ENCODE data around the gene TMEM121.

TMEM121 gene

GRCh38 chr14:105492031-105492970 is 34.1 kb upstream of the TMEM121 start:
- peak overlapping the region; percentile 89 for H3K4me3 ChIP-seq (ENCODE audit: low read length)
- peaks cover 11% of the 10 kb centered on the region for H4K20me1 ChIP-seq (ENCODE audit: insufficient read depth, low read length)
- H3K4me2 ChIP-seq (ENCODE audit: low read length), result peak overlapping the region; percentile 89

DNA sequence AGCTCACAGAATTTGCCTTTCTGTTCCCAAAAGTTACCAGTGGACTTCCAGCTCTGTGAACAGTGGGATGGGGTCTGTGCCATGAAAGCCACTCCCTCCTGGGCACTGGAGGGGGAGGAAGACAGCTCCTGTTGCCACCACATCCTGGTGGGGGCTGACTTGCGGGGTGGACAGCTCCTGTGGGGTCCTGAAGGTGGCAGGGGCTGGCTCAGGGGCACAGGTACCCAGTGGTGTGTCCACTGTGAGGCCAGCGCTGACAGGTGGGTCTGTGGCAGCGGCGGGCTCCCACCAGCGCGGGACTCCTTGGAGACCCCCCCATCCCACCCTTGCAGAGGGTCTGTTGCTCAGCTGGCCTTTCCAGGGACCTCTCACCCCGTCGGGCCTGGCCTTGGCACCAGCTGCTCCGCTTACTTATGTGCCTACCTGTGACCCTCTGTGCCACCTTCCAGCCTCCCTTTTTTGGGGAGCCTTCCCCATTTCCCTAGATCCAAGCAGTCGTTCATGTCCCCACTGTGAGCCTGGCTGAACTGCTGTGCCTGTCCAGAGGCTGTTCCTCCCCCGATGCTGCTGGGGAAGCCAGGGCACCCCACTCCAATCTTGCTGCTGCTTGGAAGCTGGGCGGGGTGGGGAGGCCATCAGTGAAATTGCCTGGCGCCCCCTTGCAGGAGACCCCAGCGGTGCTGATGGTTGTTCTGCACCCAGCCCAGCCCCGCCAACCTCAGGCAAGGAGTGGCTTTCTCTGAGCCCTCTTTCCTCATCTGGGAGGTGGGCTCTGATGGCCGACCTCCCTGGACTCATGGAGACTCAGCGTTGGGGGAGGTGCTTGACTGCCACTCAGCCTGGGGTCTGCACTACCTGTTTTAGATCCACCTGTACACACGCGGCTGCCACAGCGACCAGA is 33.2 kb upstream of the TMEM121 start:
- no peak for TF ChIP-seq EZH2phosphoT487 (IDR thresholded peaks at IDR 0.05; ENCODE audit: low read depth)
- TF ChIP-seq, protein P1, sequence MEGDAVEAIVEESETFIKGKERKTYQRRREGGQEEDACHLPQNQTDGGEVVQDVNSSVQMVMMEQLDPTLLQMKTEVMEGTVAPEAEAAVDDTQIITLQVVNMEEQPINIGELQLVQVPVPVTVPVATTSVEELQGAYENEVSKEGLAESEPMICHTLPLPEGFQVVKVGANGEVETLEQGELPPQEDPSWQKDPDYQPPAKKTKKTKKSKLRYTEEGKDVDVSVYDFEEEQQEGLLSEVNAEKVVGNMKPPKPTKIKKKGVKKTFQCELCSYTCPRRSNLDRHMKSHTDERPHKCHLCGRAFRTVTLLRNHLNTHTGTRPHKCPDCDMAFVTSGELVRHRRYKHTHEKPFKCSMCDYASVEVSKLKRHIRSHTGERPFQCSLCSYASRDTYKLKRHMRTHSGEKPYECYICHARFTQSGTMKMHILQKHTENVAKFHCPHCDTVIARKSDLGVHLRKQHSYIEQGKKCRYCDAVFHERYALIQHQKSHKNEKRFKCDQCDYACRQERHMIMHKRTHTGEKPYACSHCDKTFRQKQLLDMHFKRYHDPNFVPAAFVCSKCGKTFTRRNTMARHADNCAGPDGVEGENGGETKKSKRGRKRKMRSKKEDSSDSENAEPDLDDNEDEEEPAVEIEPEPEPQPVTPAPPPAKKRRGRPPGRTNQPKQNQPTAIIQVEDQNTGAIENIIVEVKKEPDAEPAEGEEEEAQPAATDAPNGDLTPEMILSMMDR (IDR thresholded peaks at IDR 0.05; ENCODE audit: low read depth, low read length), result no peak
- peaks cover 21% of the 10 kb centered on the region for H3K79me2 ChIP-seq (ENCODE audit: low read length)
- no peak overlapping the region for H3K4me3 ChIP-seq (ENCODE audit: low read length)

More at GRCh38 chr14:105492031-105492970, 34.1 kb upstream of the TMEM121 start:
- TF ChIP-seq, protein P1 (IDR thresholded peaks at IDR 0.05; ENCODE audit: low read depth, low read length), result no peak
- TF ChIP-seq EZH2phosphoT487 (IDR thresholded peaks at IDR 0.05; ENCODE audit: low read depth), result no peak
- Histone ChIP-seq H2AFZ (ENCODE audit: low read depth, low read length) (no peak overlapping the region), H3K9ac (ENCODE audit: low read length) (peak overlapping the region; percentile 90), H3K27me3 (ENCODE audit: low read depth, low read length) (no peaks in the 10 kb centered on the region), H3K9me3 (ENCODE audit: insufficient read depth, low read length) (no peaks in the 10 kb centered on the region), H3K36me3 (replicated peaks; ENCODE audit: low read depth, low read length) (peaks cover 6% of the 10 kb centered on the region), H3K79me2 (ENCODE audit: low read length) (peaks cover 21% of the 10 kb centered on the region), H3K27ac (ENCODE audit: low read length) (peak overlapping the region; percentile 31; the same call in 1 of the 2 replicates), H3K4me1 (ENCODE audit: low read length) (peaks cover 21% of the 10 kb centered on the region)

GRCh38 chr14:105493921-105494605 is 32.3 kb upstream of the TMEM121 start:
- Histone ChIP-seq H2AFZ (ENCODE audit: low read depth, low read length) (no peak overlapping the region), H4K20me1 (ENCODE audit: insufficient read depth, low read length) (peaks cover 11% of the 10 kb centered on the region), H3K9me3 (ENCODE audit: insufficient read depth, low read length) (no peaks in the 10 kb centered on the region), H3K27ac (ENCODE audit: low read length) (no peak overlapping the region), H3K36me3 (replicated peaks; ENCODE audit: low read depth, low read length) (peaks cover 6% of the 10 kb centered on the region), H3K4me1 (ENCODE audit: low read length) (peaks cover 14% of the 10 kb centered on the region), H3K79me2 (ENCODE audit: low read length) (peaks cover 13% of the 10 kb centered on the region), H3K4me2 (ENCODE audit: low read length) (no peak overlapping the region), H3K27me3 (ENCODE audit: low read depth, low read length) (no peaks in the 10 kb centered on the region), H3K9ac (ENCODE audit: low read length) (no peak overlapping the region), H3K4me3 (ENCODE audit: low read length) (no peak overlapping the region)
- TF ChIP-seq EZH2phosphoT487 (IDR thresholded peaks at IDR 0.05; ENCODE audit: low read depth), result no peak
- TF ChIP-seq, protein P1 (IDR thresholded peaks at IDR 0.05; ENCODE audit: low read depth, low read length), result no peak

More for the DNA sequence above, 33.2 kb upstream of the TMEM121 start:
- H3K27me3 ChIP-seq (ENCODE audit: low read depth, low read length), result no peaks in the 10 kb centered on the region
- no peak overlapping the region for H3K27ac ChIP-seq (ENCODE audit: low read length)
- peaks cover 21% of the 10 kb centered on the region for H3K4me1 ChIP-seq (ENCODE audit: low read length)
- H2AFZ ChIP-seq (ENCODE audit: low read depth, low read length), result no peak overlapping the region
- peaks cover 11% of the 10 kb centered on the region for H4K20me1 ChIP-seq (ENCODE audit: insufficient read depth, low read length)
- no peak overlapping the region for H3K4me2 ChIP-seq (ENCODE audit: low read length)
- no peak overlapping the region for H3K9ac ChIP-seq (ENCODE audit: low read length)
- H3K9me3 ChIP-seq (ENCODE audit: insufficient read depth, low read length), result no peaks in the 10 kb centered on the region
- peaks cover 6% of the 10 kb centered on the region for H3K36me3 ChIP-seq (replicated peaks; ENCODE audit: low read depth, low read length)

All from OCI-LY3 (cell line).